GM21786 (cell line): Measurements from ENCODE around the gene SLC1A2.

Experiments
- ATAC-seq: cut with Tn5 transposase; IDR thresholded peaks from one replicate; pipeline ENCODE4 v1.9.1; 2021; ENCODE audit not compliant: unreplicated experiment

SLC1A2 gene

GRCh38 chr11:35305670-35306382 lies 113.5 kb downstream of the SLC1A2 start:
- peak; percentile 66 for ATAC-seq

GRCh38 chr11:35304900-35305460 lies 114.4 kb downstream of the SLC1A2 start:
- no peak for ATAC-seq

- no peak for ATAC-seq
These were observed 115.0 kb downstream of the SLC1A2 start for GRCh38 chr11:35304386-35304775.

GRCh38 chr11:35303596-35304385 lies 115.6 kb downstream of the SLC1A2 start:
- no peak for ATAC-seq

DNA sequence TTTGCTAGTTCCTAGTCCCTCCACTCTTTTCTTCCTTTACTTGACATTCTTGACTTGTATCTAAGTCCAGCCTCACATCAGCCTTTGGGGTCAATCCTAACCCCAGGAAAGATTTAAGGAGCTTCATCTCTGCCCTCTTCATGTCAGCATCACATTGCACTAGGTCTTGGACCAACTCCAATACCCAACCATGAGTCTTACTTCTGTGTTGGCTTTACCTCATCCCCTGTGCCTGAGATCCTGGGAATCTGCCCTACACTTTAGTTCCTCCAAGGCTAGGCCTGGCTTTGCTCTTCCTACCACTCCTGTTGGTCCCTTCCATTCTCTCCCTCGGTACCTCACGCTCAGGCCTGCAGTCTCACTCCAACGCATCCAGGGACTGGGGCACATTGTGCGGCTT lies 117.0 kb downstream of the SLC1A2 start:
- no peak for ATAC-seq

DNA sequence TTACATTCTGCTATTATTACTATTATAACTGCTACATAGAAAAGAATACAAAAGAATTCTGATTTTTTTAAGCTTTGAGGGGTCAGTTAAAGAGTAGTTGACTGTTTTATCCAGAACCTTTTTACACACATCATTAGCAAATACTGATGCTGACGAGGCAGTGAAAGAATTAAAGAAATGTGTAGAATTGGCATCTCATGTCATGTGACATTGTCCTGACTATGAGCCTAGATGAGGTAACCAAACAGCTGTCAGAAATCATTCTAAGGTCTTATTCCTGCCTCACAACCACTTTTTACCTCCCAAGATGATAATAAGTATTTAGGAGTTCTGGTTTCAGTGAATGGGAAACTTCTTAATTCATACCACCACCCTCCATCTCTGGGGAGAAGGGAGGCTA lies 121.0 kb downstream of the SLC1A2 start:
- ATAC-seq = no peak

DNA sequence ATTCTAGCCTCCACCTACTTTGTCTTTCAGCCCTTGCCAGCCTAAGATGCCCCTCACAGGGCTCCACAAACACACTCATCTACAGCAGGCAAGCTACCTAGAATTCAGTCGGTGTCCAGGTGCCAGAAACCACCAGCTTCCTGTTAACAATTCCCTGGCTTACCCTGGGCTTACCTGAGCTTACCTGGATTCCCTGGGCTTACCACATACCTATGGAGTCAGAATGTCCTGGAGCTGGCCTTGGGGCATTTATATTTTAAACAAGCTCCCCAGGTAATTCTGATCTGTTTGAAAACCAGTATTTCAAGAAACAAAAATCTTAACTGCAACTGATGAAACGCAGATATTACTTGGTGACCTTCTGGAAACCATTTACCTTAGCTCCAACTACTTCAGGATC lies 123.6 kb downstream of the SLC1A2 start:
- no peak for ATAC-seq

DNA sequence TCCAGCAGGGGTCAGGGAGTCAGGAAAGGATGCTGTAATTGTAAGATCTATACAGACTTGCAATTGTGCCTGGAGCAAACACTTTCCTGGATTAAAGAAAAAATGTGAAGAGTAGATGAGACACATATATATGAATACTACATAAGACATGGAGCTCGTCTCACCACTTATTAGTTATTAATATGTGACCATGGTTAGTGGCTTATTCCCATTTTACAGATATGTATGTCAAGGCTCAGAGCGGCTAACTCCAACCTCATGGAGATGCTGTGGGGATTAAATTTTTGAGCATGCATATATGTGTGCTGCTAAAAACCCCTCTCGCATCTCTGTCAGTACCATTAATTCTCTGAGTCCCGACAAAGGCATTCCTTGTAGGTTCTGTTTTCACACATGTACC lies 125.7 kb downstream of the SLC1A2 start:
- ATAC-seq = no peak

DNA sequence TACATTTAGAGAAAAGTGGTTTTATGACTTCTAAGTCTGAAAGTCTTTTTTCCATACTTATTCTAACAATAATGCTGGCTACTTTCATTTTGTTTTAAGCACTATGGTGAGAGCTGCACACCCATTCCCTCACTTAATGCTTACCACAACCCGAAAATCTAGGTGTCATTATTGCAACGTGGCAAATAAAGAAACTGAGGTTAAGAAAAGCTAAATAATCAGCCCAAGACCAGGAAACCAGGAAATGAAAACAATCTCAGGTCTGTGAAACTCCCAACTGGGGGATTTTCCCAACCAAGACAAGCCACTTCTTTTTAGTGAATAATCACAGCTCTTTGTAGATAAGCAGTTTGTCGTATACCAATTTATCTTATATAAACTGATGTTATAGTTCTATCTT lies 126.3 kb downstream of the SLC1A2 start:
- ATAC-seq = no peak

- no peak for ATAC-seq
These were observed 127.1 kb downstream of the SLC1A2 start for GRCh38 chr11:35292279-35292678.

- ATAC-seq = no peak
These were observed 128.5 kb downstream of the SLC1A2 start for GRCh38 chr11:35290876-35291275.

GRCh38 chr11:35289821-35290220 lies 129.5 kb downstream of the SLC1A2 start:
- no peak for ATAC-seq

DNA sequence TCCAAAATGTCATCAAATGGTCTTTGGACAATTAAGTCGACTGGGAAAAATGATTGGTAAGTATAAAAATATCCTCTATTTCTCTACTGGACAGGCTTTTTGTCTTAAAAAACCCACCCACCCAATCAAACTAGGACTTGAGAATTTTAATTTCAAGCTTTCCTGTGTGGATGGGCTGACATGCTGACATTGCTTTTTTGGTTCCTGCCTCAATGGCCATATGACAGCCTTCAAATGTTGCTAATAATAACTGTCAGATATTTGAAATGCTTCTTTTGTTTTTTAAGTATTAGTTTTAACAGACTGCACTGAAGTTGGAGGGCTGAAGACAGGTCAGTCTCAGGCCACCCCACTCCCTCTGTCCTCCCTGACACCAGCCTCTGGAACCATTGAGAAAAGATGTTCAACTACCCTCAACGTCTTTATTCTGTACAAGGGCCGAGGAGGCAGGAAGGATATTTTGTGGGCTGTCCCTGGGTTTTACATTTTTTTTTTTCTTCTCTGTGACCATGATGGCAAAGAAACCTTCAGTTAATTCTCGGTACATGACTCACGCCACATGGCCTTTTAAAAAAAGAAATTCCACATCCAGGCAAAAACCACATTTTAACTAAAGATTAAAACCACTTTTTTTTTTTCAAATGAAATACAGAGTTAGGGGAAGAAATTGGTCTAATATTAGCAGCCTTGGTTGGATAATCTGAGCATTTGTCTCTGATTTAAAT lies 130.4 kb downstream of the SLC1A2 start:
- ATAC-seq = no peak

DNA sequence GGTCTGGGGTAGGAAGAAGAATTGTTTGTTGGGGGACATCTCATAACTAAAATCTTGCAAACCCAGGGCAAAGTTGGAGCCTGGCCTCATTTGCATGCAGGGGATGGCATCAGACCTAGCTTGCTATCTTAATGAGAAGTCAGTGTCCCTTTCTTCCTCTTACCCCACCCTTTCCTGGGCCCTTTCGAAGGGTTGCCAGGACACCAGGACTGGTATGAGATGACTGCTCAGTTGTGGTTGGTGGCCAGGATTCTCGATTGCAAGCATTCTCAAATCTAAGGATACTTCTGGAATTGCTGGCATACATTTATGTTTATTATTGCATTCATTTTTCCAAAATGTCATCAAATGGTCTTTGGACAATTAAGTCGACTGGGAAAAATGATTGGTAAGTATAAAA lies 131.0 kb downstream of the SLC1A2 start:
- no peak for ATAC-seq

- no peak for ATAC-seq
These were observed 131.9 kb downstream of the SLC1A2 start for GRCh38 chr11:35287344-35287890.

GRCh38 chr11:35286126-35286525 lies 133.2 kb downstream of the SLC1A2 start:
- no peak for ATAC-seq

DNA sequence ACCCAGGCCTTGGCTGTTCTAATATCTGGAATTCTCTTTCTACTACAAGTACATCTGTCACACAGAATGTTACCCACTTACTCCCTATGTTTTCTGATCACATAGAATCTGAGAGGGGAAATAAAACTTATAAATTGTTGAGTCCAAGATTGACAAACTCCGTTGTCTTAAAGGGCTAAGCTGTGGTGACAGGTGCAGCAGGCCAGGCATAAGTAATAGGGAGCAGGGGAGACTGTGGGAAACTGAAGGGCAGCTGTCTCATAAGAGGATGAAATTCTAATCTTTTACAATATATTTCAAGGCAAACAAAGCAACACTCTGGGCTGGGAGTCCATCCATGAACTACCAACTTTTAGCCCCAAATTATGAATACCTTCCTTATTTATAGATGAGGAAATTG lies 133.9 kb downstream of the SLC1A2 start:
- no peak for ATAC-seq

- no peak for ATAC-seq
These were observed 137.0 kb downstream of the SLC1A2 start for GRCh38 chr11:35282221-35282882.

GRCh38 chr11:35281169-35281688 lies 138.1 kb downstream of the SLC1A2 start:
- ATAC-seq = no peak

DNA sequence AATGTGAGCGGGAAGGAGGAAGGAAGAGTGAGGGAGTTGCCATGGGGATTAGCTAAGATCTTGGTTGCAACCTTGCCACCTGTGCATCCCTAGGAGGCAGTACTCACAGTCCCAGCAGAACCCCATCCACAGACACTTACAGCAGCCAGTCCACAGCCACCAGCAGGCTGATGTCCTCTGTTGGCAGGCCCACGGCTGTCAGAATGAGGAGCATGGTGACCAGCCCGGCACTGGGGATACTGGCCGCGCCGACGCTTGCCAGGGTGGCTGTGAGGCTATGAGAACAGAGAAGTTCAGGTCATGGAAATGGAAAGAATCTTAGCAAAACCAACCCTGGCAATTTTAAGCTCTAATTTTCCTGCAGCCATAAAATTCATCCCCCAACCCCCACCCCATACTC lies 138.6 kb downstream of the SLC1A2 start:
- no peak for ATAC-seq

DNA sequence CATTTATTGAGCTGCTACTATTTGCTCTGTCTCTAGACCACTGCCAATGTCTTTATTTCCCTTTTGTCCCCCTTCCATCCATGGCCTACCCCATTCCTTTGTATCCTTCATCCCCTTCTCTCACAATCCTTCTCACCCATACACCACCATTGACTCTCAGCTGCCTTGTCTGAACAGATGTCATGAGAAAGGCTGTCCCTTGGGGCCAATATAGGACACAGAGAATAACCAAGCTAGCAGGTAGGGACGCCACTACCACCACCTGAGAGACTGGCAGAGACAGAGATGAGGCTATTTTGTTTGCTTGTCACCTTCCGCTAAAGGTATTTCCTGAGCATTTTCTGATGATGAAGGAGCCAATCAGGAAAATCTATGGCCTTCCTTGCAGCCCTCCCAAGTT lies 141.5 kb downstream of the SLC1A2 start:
- no peak for ATAC-seq
